OCI-M2 (cell line): ENCODE measurements around the gene DYTN.
A peak's percentile ranks its signal among the peaks of the same experiment; 100 is the strongest.

Experiments
- DNase-seq: peaks from one replicate; lab custom pipeline; 2025; ENCODE audit not compliant: unreplicated experiment; lab: John Stamatoyannopoulos, UW

Gene DYTN

DNA sequence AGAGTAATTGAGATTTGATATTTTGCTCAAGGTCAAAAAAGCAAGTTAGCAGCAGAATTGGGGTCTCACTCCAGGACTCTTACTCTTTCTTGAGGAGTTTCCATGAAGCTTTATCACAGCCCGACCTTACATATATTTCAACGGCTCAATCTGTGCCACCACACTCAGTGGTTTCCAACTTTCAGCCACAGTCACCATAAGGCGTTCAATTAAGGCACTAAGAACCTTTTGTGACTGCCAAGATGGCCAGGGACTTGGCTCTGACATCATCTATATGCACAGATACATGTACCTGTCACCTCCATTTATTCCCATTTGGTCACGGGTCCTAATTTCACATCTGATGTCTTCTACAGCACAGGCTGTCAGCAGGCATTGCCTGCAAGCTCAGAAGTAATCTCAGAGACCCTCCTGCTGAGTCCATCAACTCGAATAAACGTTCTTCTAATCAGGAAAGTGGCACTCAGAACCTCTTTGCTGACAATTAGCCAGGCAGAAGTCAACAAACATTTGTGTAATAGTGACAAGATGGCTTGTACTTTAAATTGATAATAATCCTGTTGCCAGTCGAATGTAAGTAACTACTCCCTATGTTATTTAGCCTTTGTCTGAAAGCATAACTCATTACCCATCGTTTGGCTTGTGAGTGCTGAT, 16.1 kb downstream of the DYTN start:
- no peak for DNase-seq

- no peak for DNase-seq
These were observed 18.0 kb downstream of the DYTN start for GRCh38 chr2:206700156-206700555.

- DNase-seq: no peak
These were observed 19.4 kb downstream of the DYTN start for GRCh38 chr2:206698811-206699210.

DNA sequence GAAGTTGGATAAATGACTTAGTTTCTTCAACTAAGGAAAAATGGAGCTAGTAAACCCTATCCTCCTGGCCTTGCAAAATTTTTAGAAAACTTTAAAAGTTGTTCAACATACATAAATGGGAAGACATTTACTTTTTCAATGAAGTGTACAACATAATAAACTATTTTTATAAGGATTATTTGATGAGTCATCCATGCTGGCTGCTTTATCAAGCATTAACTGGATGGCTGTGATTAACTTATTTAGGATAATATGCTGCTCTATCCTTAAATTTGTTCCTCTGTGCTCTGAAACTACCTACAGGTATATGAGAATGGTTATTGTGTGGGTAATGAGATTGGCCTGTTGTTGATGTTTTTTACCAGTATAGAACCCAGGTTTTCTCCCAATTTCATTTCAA, 21.3 kb downstream of the DYTN start:
- no peak for DNase-seq

GRCh38 chr2:206693399-206694137, 24.6 kb downstream of the DYTN start:
- peak; percentile 25 for DNase-seq

- DNase-seq: no peak
These were observed 25.2 kb downstream of the DYTN start for GRCh38 chr2:206692971-206693370.

DNA sequence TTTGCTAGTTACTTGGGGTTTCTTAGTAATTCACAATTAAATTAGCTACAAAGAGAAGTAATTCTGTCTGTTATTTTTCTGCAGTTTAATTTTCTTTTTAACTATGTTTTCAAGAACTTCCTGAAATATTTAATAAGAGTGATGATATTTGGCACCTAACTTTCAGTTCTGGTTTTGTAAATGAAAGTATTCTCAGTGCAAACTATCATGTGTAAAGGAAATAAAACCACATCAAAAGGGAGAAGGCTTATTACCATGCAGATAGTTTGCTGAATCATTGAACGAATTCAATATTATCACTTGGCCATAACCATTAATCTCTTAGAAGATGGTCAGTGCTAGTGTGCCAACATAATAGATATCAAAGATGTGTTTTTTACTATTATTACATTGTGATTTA, 29.2 kb downstream of the DYTN start:
- DNase-seq: no peak

DNA sequence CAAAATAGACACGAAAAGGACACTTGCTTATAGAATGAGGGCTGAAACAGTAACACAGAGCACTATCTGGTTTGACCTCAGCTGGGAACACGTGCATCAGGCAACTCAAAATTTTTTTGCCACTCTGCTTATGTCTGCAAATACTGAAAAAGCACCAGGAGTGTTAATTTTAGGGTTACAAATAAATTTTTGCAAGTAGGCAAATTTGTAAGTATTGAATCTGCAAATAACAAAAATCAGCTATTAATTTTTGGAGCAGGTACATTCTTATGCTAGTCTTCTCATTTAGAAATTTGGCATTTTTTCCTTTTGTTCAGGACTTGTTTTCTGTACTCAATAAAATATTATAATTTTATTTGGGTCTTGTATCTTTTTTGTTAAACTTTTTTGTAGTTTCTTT, 29.7 kb downstream of the DYTN start:
- DNase-seq: no peak

- no peak for DNase-seq
These were observed 34.6 kb downstream of the DYTN start for GRCh38 chr2:206683546-206683945.

GRCh38 chr2:206670531-206671319, 47.5 kb downstream of the DYTN start:
- no peak for DNase-seq

DNA sequence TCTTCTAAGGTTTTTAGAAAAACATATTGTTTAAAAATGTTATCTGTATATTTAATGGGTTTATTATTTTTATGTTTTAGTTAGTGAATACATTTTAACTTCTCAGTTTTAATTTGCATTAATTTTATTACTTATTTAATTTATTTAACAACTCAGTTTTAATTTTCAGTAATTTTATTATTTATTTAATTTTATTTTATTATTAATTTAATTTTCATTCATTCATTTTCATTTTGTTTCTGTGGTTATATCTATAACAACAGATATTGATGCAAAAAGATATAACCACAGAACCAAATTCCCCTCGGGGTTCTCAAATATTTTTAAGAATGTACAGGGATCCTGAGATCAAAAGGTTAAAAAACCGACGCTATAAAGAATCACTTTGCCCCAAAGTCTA, 52.9 kb downstream of the DYTN start:
- no peak for DNase-seq

DNA sequence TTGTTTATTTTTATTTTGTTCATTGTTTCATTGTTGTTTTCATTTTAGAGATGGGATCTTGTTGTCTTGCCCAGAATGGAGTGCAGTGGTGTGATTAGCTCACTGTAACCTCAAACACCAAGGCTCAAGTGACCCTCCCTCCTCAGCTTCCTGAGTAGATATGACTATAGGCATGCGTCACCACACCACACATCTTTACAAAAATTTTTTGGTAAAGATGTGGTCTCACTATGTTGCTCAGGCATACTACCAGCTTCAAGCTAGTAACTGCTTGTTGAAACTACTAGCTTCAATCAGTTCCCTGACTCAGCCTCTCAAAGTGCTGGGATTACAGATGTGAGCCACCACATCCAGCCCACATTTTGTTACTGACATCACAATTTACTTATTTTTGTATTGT, 61.1 kb downstream of the DYTN start:
- DNase-seq: no peak

- DNase-seq: no peak
These were observed 70.2 kb downstream of the DYTN start for GRCh38 chr2:206647985-206648384.

GRCh38 chr2:206642075-206643025, 75.8 kb downstream of the DYTN start, which contains the start of gene FAM237A:
FAM237A (plus strand) TSS chr2:206642487; CDS start chr2:206644237, 1,750 bp downstream.
- no peak for DNase-seq

GRCh38 chr2:206641226-206641625, 77.0 kb downstream of the DYTN start:
- DNase-seq: no peak

- DNase-seq: no peak
These were observed 78.6 kb downstream of the DYTN start for GRCh38 chr2:206639636-206640035.

DNA sequence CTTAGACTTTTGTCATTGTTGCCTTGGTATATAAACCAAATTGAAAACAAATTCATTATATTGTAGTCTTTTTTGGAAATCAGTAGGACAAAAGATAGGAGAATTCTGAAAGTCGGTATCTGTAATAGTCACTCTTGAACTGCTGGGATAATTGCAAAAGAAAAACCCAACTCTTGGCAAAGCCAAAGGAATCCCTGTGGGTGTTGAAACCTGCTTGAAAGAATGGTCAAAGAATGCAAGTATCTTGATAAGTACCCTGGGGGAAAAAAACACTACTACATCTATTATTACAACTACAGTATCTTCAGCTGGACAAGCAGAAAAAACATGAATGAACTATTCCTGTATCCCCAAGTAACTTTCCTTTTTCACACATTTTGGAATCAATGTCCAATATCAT, 83.2 kb downstream of the DYTN start:
- DNase-seq: no peak

GRCh38 chr2:206631340-206631739, 86.9 kb downstream of the DYTN start:
- DNase-seq: no peak

DNA sequence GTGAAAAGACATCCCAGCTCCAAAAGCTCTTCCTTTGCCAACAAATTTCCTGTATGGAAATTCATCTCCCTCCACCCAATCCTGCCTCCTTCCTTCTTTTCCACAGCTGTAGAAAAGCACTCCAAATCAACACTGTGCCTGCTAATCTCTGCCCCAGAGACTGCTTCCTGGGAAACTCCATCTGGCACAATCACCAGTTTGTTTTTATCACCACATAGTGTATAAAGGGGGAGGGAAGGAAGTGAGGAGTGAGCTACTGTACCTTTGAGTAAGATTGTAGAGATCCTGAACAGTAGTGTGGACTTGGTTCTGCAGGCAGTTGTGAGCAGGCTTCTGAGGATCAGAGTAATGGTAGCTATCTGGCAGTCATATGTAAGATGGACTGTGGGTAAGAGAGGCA, 90.6 kb downstream of the DYTN start:
- DNase-seq: no peak

GRCh38 chr2:206626108-206626507, 92.1 kb downstream of the DYTN start:
- no peak for DNase-seq

DNA sequence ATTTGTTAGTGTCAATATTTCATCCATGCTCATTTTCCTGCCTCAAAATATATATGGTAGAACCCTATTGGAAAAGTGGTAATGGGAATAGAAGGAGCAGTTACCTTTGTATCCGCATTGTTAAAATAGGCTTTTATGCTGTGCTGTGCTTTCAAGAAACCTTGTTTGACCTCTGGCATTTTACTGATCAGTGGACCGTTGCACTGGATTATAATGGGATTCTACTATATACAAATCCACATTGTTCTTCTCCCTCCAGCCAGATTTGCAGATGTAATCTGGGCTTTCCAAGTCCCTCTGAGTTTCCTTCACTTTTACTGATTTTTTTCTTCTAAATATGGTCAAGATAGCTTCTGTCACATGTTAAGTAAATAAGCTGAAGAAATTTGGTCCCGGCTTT, 99.2 kb downstream of the DYTN start:
- DNase-seq: no peak
